Raji (cell line): ENCODE measurements around the gene TBX3.

Source experiments
- POLR2A ChIP-seq: IDR thresholded peaks from 2 replicates; pipeline ENCODE4 v1.6.1; 2011; ENCODE audit warnings: low read depth, low read length, control low read depth; ENCODE audit not compliant: insufficient read depth

Gene TBX3

GRCh38 chr12:114631242-114631641 is 52.7 kb downstream of the TBX3 start:
- no peak for TF ChIP-seq POLR2A

GRCh38 chr12:114628199-114628598 is 55.8 kb downstream of the TBX3 start:
- no peak for TF ChIP-seq POLR2A

GRCh38 chr12:114627393-114627792 is 56.6 kb downstream of the TBX3 start:
- no peak for TF ChIP-seq POLR2A

GRCh38 chr12:114625294-114625851 is 58.6 kb downstream of the TBX3 start:
- no peak for TF ChIP-seq POLR2A

- TF ChIP-seq POLR2A, result no peak
Observed at GRCh38 chr12:114623737-114624136, 60.2 kb downstream of the TBX3 start.
